ENCODE data around the gene RITA1.

The RITA1 gene

DNA sequence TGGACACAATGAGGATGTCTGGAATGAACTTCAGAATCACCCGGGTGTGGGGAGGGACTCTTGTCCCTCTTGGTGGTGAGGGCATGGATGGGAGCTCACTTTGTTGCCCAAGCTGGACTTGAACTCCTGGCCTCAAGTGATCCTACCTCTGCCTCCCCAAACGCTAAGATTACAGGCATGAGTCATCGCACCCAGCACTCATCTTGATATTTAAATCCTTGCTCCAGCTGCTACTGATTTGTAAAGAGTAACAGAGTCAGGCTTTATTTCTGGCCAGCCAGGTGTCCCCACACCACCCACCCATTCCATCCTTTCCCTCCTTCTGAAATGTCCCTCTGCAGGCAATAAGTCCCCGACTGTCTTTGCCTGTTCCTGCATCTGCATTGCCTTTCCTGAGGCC is 5.2 kb upstream of the RITA1 start:
- TF ChIP-seq ZNF274 (IDR thresholded peaks at IDR 0.05; ENCODE audit: low read depth, low read length), result no peak
- no peak overlapping the region for H3K4me3 ChIP-seq (ENCODE audit: low read length)

DNA sequence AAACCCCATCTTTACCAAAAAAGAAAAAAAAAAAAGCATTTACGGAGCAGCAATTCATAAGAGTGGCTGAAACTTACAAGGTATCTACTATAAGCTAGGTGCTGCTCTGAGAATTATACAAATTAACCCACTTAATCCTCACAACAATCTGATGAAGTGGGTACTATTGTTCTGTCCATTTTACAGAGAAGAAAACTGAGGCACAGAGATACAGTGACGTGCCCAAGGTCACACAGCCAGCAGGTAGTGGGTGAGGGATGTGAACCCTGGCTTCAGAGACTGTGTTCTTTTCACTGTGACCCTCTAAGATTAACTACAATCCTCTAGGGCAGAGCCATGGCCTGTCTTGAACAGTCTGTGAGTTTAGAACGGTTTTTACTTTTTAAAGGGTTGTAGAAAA is 3.5 kb upstream of the RITA1 start:
- no peak for TF ChIP-seq ZNF274 (IDR thresholded peaks at IDR 0.05; ENCODE audit: low read depth, low read length)
- no peak overlapping the region for H3K4me3 ChIP-seq (ENCODE audit: low read length)

DNA sequence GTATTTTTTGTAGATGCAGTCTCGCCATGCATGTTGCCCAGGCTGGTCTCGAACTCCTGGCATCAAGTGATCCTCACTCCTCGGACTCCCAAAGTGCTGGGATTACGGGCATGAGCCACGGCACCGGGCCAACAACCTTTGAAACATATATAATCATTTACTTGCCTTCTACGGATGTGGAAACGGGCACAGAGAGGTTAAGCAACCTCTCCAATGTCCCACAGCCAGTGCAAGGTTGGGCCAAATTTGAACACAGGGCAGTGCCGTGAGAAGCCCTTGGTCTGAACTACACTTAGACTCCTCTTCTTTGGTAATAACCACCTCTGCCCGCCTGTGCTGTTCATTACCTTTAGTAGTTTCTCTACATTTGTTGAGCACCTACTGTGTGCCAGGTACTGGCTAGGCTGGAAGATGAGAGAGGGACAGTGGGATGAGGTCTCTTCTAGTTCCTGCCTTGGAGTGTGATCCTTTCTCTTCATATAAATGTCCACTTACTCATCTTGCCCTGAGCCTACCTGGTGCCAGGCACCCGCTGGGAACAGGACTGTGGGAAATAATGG is 2.4 kb upstream of the RITA1 start:
- TF ChIP-seq ZNF274 (IDR thresholded peaks at IDR 0.05; ENCODE audit: low read depth, low read length), result no peak
- no peak overlapping the region; the same call in 1 of the 2 replicates for H3K4me3 ChIP-seq (ENCODE audit: low read length)

DNA sequence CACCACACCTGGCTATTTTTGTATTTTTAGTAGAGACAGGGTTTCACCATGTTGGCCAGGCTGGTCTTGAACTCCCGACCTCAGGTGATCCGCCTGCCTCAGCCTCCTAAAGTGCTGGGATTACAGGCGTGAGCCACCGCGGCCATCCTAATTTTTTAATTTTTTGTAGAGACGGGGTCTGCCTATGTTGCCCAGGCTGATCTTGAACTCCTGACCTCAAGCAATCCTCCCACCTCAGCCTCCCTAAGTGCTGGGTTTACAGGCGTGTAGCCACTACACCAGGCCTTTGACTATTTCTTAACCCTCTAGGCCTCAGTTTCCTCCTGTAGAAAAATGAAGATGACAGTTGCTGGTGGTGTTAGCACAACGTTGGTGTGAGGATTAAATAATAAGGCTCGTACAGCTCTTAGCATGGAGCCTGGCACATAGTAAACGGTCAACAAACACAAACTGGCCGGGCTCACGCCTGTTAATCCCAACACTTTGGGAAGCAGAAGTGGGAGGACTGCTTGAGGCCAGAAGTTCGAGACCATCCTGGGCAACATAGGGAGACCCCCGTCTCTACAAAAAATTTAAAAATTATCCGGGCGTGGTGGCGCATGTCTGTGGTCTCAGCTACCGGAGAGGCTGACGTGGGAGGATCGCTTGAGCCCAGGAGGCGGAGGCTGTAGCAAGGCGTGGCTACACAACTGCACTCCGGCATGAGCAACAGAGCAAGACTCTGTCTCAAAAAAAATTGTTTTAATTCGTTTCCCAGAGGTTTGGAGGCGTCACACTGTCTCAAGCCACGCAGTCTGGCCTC is 1.2 kb upstream of the RITA1 start:
- peak overlapping the region; percentile 74 for H3K4me3 ChIP-seq (ENCODE audit: low read length)
- TF ChIP-seq ZNF274 (IDR thresholded peaks at IDR 0.05; ENCODE audit: low read depth, low read length), result no peak

DNA sequence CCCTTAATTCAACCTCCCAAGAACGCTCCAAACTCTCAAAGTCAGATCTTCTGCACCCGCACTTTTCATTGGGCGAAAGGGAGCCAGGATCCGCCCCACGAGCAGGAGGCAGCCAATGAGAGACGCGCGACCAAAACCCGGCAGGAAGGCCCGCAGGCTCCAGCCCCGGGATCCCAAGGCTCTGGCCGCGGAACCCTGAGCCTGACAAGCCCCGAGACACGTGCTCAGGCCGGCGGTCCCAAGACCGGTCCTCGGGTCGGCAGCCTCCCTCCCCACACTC is 681 bp upstream of the RITA1 start:
- H3K4me3 ChIP-seq (ENCODE audit: low read length), result peak overlapping the region; percentile 74
- TF ChIP-seq ZNF274 (IDR thresholded peaks at IDR 0.05; ENCODE audit: low read depth, low read length), result no peak

DNA sequence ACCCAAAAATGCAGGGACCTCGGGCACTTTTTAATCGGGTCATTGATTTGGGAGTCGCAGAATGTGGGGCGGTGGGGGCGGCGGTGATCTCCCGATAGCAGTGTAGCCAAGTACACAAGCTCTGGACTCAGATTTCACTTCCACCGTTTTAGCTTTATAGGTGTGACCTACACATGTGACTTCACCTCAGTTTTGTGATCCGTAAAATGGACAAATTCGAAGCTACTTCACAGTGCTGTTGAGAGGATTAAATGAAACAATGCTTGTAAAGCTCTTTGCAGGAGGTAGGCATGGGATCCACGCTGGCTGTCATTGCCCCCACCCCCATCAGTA is 478 bp downstream of the RITA1 start:
- no peak for TF ChIP-seq ZNF274 (IDR thresholded peaks at IDR 0.05; ENCODE audit: low read depth, low read length)
- peak overlapping the region; percentile 74 for H3K4me3 ChIP-seq (ENCODE audit: low read length)

DNA sequence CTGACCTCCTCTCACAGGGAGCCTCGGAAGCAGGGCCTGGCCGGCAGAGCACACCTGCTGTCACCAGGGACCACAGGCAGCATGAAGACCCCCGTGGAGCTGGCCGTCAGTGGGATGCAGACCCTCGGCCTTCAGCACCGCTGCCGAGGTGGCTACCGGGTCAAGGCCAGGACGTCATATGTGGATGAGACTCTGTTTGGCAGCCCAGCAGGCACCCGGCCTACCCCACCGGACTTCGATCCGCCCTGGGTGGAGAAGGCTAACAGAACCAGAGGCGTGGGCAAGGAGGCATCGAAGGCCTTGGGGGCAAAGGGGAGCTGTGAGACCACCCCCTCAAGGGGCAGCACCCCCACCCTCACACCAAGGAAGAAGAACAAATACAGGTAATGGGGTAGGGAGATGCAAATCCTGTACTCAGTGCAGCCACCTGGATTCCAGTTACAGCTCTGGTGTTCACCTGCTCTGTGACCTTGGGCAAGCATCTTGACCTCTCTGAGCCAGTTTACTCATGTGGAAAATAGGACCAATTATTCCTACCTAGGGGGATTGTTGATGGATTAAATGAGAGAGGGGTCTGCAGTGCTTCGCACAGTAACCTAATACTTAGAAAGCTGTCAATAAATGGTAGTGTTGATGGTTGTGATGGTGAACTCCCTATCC is 1.3 kb downstream of the RITA1 start:
- no peak for TF ChIP-seq ZNF274 (IDR thresholded peaks at IDR 0.05; ENCODE audit: low read depth, low read length)
- H3K4me3 ChIP-seq (ENCODE audit: low read length), result peak overlapping the region; percentile 74; the same call in 1 of the 2 replicates

DNA sequence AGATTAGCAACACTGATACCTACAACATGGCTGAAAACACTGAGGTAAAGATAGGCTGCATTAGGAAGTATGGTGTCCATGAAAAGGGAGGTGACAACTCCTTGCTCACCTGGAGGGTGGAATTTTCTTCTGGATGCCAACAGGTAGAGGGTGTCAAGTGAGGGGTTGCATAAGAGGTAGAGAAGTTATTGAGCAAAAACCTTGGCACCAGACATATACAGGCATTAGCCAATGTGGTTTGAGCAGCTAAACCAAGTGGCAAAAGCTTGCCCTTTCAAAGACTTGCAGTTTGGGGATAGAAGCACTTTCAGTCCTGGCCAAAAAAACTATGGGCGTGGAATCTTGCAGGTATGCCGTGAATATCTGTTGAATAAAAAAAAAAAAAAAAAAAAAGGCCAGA is 3.8 kb downstream of the RITA1 start:
- no peak overlapping the region for H3K4me3 ChIP-seq (ENCODE audit: low read length)
- TF ChIP-seq ZNF274 (IDR thresholded peaks at IDR 0.05; ENCODE audit: low read depth, low read length), result no peak

DNA sequence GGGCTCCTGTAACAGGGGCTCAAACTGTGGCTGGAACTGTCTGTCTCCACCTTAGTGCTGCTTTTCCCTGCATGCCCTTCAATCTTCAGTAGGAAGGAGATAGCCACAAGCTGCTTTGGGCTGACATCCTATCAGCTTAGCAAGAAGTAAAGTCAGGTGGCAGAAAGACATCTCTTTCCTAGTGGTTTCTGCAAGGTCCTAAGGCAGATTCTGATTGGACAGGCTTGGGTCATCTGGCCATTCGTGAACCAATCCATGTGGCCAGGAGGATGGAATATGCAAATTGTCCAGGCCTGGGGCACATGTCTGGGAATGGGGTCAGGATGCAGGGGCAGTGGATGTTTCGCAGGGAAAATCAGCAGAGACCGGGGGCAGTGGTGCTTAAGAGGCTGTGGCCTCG is 5.2 kb downstream of the RITA1 start:
- H3K4me3 ChIP-seq (ENCODE audit: low read length), result no peak overlapping the region
- TF ChIP-seq ZNF274 (IDR thresholded peaks at IDR 0.05; ENCODE audit: low read depth, low read length), result no peak

DNA sequence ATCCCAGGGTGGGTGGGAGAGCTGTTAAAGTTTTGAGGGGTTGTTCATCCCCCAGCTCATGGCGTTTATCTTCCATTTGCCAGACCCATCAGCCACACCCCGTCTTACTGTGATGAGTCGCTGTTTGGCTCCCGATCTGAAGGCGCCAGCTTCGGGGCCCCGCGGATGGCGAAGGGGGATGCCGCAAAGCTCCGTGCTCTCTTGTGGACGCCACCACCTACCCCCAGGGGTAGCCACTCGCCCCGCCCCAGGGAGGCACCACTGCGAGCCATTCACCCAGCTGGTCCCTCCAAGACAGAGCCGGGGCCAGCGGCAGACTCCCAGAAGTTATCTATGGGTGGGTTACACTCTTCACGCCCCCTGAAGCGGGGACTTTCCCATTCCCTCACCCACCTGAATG is 5.7 kb downstream of the RITA1 start:
- no peak for TF ChIP-seq ZNF274 (IDR thresholded peaks at IDR 0.05; ENCODE audit: low read depth, low read length)
- no peak overlapping the region for H3K4me3 ChIP-seq (ENCODE audit: low read length)

DNA sequence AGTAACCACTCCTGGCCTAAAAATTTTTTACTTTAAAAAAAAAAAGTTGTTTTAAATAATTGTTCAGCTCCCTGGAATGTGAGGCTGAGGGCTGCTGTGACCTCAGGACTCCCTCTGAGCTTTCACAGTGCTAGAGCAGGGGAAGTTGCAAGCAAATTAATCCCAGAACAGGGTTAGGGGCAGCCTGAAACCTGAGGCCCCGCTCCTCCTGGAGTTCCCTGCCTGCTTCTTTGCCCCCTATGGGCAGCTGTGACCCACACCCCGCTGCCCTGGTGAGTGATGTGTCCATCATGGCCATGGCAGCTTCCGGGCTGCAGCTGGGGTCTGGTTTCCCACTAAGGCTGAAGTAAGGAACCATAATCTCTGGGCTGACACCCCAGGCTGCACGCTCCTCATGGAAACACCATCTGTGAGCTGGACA is 9.5 kb downstream of the RITA1 start:
- TF ChIP-seq ZNF274 (IDR thresholded peaks at IDR 0.05; ENCODE audit: low read depth, low read length), result no peak
- H3K4me3 ChIP-seq (ENCODE audit: low read length), result no peak overlapping the region

DNA sequence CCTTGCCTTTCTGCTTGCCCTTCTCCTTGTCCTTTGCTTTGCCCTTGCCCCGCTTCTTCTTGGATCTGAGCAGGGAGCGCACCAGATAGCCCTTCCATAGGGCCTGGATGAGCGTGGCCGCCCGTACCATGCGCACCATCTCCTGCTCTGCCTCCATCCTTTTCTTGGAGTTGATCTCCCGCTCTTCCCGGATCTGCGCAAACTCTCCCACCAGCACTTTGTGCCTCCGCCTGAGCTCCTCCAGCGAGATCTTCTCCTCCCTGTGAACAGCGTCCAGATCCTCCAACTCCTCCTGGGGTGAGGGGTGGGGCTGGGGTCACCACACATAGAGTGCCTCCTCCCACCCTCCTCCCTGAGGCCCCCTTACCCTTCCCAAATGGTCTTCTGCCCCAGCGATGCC is 10.1 kb downstream of the RITA1 start:
- no peak overlapping the region for H3K4me3 ChIP-seq (ENCODE audit: low read length)
- TF ChIP-seq ZNF274 (IDR thresholded peaks at IDR 0.05; ENCODE audit: low read depth, low read length), result no peak

DNA sequence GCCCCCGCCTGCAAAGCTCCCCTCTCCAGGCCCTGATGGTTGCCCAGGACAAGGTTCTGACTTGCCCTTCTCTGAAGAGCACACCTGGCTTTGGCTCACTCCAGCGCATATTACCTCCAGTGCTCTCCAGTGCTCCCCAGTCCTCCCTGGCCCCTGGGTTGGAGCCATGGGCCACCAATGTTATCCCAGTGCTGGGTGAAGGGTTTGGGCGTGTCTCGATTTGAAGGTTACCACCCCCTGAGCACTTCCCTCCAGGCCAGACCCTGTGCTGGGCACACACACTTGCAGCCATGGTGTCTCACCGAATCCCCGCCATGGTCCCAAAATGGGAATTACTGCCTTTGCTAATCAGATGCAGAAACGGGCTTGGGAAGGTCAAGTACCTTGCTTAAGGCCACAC is 11.1 kb downstream of the RITA1 start:
- TF ChIP-seq ZNF274 (IDR thresholded peaks at IDR 0.05; ENCODE audit: low read depth, low read length), result no peak
- no peak overlapping the region for H3K4me3 ChIP-seq (ENCODE audit: low read length)

DNA sequence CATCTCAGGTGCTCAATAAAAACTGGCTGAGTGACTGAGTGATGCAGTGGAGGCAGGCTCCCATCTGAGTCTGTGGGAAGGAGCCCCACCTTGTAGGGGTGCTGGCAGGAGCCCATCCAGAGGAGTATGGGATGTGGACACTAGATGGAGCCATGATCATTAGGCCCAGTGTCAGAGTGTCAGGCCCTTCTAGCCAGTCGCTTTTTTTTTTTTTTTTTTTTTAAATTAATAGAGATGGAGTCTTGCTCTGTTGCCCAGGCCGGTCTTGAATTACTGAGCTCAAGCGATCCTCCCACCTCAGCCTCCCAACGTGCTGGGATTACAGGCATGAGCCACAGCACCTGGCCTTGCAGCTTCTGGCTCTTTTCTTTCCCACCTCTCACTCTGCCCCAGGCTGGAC is 11.5 kb downstream of the RITA1 start:
- no peak for TF ChIP-seq ZNF274 (IDR thresholded peaks at IDR 0.05; ENCODE audit: low read depth, low read length)
- H3K4me3 ChIP-seq (ENCODE audit: low read length), result no peak overlapping the region

DNA sequence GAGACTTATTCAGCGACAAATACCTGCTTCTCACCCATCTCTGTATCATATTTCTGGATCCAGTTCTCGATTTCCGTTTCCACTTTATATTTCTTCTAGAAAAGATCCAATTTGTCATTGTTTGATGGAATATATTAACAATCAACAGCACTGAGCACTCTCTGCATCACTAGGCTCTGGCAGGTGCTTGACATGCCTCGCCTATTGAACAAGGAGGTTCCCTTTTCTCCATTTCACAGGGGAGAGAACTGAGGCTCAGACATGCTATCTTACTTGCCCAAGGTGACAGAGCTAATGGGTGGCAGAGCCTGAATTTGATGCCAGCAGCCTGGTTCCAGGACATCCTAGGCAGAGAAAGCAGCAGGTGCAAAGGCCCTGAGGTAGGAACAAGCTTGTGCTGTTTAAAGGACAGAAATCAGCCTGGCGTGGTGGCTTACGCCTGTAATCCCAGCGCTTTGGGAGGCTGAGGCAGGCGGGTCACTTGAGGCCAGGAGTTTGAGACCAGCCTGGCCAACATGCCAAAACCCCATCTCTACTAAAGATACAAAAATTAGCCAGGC is 12.1 kb downstream of the RITA1 start:
- no peak for TF ChIP-seq ZNF274 (IDR thresholded peaks at IDR 0.05; ENCODE audit: low read depth, low read length)
- no peak overlapping the region for H3K4me3 ChIP-seq (ENCODE audit: low read length)

Measured in GM08714 (cell line).